ENCODE measurements around the gene RAB3GAP1.

The RAB3GAP1 gene

GRCh38 chr2:135152361-135152760 is 100.3 kb downstream of the RAB3GAP1 start:
- no peak overlapping the region for H3K27ac ChIP-seq
- TF ChIP-seq ZFX (IDR thresholded peaks at IDR 0.05; ENCODE audit: borderline replicate concordance) (no peak), CTCF (IDR thresholded peaks at IDR 0.05) (no peak)

GRCh38 chr2:135154962-135155361 is 102.9 kb downstream of the RAB3GAP1 start:
- no peak overlapping the region for H3K27ac ChIP-seq
- no peak for TF ChIP-seq CTCF (IDR thresholded peaks at IDR 0.05)
- no peak for TF ChIP-seq ZFX (IDR thresholded peaks at IDR 0.05; ENCODE audit: borderline replicate concordance)

GRCh38 chr2:135157856-135158255 is 105.8 kb downstream of the RAB3GAP1 start:
- no peak overlapping the region for H3K27ac ChIP-seq
- TF ChIP-seq CTCF (IDR thresholded peaks at IDR 0.05): no peak
- TF ChIP-seq ZFX (IDR thresholded peaks at IDR 0.05; ENCODE audit: borderline replicate concordance): no peak

DNA sequence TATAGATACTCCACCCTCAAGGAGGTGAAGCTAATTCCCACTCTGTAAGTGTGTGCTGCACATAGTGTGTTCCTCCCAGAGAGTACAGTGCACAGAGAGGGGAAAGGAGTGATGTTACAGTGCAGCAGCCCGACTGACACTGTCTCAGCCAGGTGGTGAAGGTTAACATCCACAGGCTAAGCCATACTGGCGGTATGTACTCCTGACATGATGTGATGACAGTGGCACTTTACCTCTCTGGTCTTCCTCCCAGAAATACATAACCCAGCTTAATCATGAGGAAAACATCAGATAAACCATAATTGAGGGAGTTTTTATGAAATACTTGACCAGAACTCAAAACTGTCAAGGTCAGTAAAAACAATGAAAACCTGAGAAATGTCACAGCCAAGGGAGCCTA is 107.1 kb downstream of the RAB3GAP1 start:
- no peak overlapping the region for H3K27ac ChIP-seq
- TF ChIP-seq CTCF (IDR thresholded peaks at IDR 0.05) (no peak), ZFX (IDR thresholded peaks at IDR 0.05; ENCODE audit: borderline replicate concordance) (no peak)

GRCh38 chr2:135162377-135162776 is 110.3 kb downstream of the RAB3GAP1 start:
- TF ChIP-seq CTCF (IDR thresholded peaks at IDR 0.05) (no peak), ZFX (IDR thresholded peaks at IDR 0.05; ENCODE audit: borderline replicate concordance) (no peak)

GRCh38 chr2:135162786-135163185 is 110.7 kb downstream of the RAB3GAP1 start:
- TF ChIP-seq CTCF (IDR thresholded peaks at IDR 0.05): no peak
- TF ChIP-seq ZFX (IDR thresholded peaks at IDR 0.05; ENCODE audit: borderline replicate concordance): no peak
- no peak overlapping the region for H3K27ac ChIP-seq

More at GRCh38 chr2:135162377-135162776, 110.3 kb downstream of the RAB3GAP1 start:
- H3K27ac ChIP-seq: no peak overlapping the region

DNA sequence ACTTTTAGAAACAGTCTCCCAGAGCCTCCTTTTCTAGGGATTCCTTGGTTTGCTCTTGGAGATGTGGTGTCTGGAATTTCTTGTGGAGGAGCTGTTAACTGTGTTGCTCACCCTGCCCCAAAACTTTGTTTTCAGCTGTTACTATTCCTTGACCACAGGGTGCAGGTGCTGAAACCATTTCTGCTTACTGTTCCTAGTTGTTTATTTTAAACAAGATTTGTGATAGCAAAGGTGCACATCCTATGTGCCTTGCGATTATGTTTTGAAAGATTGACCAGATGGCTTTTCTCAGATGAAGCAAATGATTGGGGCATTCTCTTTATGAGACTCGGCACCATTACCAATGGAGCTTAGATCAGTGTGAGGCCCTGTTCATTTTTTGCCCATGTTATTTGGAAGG is 111.2 kb downstream of the RAB3GAP1 start:
- TF ChIP-seq CTCF (IDR thresholded peaks at IDR 0.05): no peak
- no peak for TF ChIP-seq ZFX (IDR thresholded peaks at IDR 0.05; ENCODE audit: borderline replicate concordance)

More for the DNA sequence above, 111.2 kb downstream of the RAB3GAP1 start:
- H3K27ac ChIP-seq: no peak overlapping the region

All from 22Rv1 (cell line).